ENCODE measurements around the gene ZNF3.

Gene ZNF3

DNA sequence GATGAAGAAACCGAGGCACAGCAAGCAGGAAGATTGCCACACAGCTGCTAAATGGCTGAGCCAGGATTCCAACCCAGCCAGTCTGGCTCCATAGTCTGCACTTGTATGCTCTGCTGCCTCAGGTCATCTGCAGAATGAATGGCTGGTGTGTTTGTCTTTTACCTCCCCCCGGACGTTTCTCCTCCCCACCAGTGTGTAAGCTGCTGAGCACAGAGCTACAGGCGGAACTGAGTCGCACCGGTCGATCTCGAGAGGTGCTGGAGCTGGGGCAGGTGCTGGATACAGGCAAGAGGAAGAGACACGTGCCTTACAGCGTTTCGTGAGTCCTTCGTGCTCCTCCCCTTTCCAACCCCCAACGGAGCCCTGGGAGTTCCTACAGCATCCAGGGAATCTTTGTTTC is 40.5 kb upstream of the ZNF3 start (continued):
- TF ChIP-seq, protein P1, sequence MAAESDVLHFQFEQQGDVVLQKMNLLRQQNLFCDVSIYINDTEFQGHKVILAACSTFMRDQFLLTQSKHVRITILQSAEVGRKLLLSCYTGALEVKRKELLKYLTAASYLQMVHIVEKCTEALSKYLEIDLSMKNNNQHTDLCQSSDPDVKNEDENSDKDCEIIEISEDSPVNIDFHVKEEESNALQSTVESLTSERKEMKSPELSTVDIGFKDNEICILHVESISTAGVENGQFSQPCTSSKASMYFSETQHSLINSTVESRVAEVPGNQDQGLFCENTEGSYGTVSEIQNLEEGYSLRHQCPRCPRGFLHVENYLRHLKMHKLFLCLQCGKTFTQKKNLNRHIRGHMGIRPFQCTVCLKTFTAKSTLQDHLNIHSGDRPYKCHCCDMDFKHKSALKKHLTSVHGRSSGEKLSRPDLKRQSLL (tag by site-specific recombination; IDR thresholded peaks at IDR 0.05): peak; percentile 73

DNA sequence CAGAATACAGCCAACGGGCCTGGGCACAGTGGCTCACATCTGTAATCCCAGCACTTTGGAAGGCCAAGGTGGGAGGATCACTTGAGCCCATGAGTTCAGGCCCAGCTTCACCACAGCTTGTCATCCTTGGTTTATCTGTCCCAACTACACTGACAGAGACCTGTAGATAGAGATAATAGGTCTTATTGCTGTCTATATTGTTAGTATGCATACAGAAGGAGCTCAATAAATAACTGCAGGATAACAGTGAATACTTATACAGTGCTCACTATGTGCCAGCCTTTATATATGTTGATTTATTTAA is 39.2 kb upstream of the ZNF3 start:
- peaks cover 3% of the 10 kb centered on the region; the same call in 1 of the 2 replicates for H3K4me1 ChIP-seq (ENCODE audit: control insufficient read depth, insufficient read depth, low read length)
- ChIA-PET POLR2A (interaction anchor here (0.7 to 8.4 kb wide), 3 partner anchors 12 to 28 kb away, joined by 3 to 81 read pairs (median 3); partner anchors contain the start of genes AP4M1, LAMTOR4 and MCM7), CTCF (interaction anchor here (1.0 to 1.1 kb wide), 2 partner anchors 10 to 97 kb away, joined by 3 to 4 read pairs; no protein-coding TSS in a partner anchor)
- peak overlapping the region; percentile 90 for H3K4me3 ChIP-seq (ENCODE audit: low read depth, low read length)
- H3K9me3 ChIP-seq (ENCODE audit: control insufficient read depth, insufficient read depth, low read depth, low read length): no peaks in the 10 kb centered on the region
- peak overlapping the region; percentile 87 for H3K27ac ChIP-seq (ENCODE audit: extremely low read depth, low read depth, low read length)
- TF ChIP-seq GLI4 (tag by site-specific recombination; IDR thresholded peaks at IDR 0.05) (no peak), ZNF707 (tag by site-specific recombination; IDR thresholded peaks at IDR 0.05) (no peak)
- TF ChIP-seq, protein P2, sequence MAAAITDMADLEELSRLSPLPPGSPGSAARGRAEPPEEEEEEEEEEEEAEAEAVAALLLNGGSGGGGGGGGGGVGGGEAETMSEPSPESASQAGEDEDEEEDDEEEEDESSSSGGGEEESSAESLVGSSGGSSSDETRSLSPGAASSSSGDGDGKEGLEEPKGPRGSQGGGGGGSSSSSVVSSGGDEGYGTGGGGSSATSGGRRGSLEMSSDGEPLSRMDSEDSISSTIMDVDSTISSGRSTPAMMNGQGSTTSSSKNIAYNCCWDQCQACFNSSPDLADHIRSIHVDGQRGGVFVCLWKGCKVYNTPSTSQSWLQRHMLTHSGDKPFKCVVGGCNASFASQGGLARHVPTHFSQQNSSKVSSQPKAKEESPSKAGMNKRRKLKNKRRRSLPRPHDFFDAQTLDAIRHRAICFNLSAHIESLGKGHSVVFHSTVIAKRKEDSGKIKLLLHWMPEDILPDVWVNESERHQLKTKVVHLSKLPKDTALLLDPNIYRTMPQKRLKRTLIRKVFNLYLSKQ (tag by site-specific recombination; IDR thresholded peaks at IDR 0.05; ENCODE audit: borderline replicate concordance): no peak
- peaks cover 0 to 13% of the 10 kb centered on the region in 2 experiments; a peak in 2 of 3 replicates for H3K36me3 ChIP-seq (ENCODE audit: control insufficient read depth in 2 of 2, insufficient read depth in 1 of 2, low read length in 2 of 2)

DNA sequence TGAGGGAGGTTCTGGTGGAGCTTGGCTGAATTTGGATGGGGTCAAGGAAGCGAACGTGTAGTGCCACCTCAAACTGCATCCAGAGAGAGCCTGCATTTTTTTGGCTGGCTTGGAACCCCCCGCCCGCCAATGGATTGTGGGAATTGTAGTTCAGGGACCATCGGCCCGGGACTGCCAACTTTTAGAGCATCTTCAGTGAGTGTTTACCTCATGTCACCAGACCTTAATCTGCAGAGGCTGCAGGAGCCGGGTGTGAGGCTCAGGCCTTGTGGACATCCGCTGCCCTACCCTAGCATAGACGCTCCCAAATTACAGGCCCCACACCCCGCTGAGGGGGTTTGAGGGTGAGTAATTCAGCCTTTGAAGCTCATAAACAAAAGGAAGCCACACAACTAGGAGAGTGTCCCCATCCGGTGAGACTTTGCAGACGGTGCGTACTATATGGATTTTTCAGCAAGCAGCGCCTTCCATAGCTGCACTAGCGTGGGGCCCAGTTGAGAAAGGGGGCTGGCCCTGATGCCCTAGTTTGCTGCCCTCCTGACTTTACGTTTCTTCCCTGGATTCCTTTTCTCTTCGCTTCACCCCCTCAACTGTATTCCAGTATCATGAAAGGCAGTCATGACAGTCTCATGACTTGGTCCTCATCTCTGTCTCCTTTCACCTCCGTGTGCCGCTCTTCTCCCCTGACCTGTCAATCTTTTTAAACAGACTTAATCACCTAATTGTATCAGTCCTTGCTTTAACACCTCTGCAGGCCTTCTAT is 38.6 kb upstream of the ZNF3 start:
- ChIA-PET CTCF (interaction anchor here (0.7 to 1.1 kb wide), 2 partner anchors 11 to 18 kb away, joined by 3 to 4 read pairs; no protein-coding TSS in a partner anchor), POLR2A (interaction anchor here (0.7 to 8.4 kb wide), 3 partner anchors 11 to 29 kb away, joined by 3 to 81 read pairs (median 3); partner anchors contain the start of genes AP4M1, LAMTOR4 and MCM7)
- no peaks in the 10 kb centered on the region for H3K9me3 ChIP-seq (ENCODE audit: control insufficient read depth, insufficient read depth, low read depth, low read length)
- peak overlapping the region; percentile 90 for H3K4me3 ChIP-seq (ENCODE audit: low read depth, low read length)
- H3K36me3 ChIP-seq (ENCODE audit: control insufficient read depth in 2 of 2, insufficient read depth in 1 of 2, low read length in 2 of 2): peaks cover 0 to 13% of the 10 kb centered on the region in 2 experiments; a peak in 2 of 3 replicates
- peaks cover 3% of the 10 kb centered on the region; the same call in 1 of the 2 replicates for H3K4me1 ChIP-seq (ENCODE audit: control insufficient read depth, insufficient read depth, low read length)
- H3K27ac ChIP-seq (ENCODE audit: extremely low read depth, low read depth, low read length): peak overlapping the region; percentile 87
- peak; percentile 41 for TF ChIP-seq SP7 (tag by site-specific recombination; IDR thresholded peaks at IDR 0.05)
- no peak for TF ChIP-seq SCRT1 (tag by site-specific recombination; IDR thresholded peaks at IDR 0.05; ENCODE audit: borderline replicate concordance)
- TF ChIP-seq, protein P3, sequence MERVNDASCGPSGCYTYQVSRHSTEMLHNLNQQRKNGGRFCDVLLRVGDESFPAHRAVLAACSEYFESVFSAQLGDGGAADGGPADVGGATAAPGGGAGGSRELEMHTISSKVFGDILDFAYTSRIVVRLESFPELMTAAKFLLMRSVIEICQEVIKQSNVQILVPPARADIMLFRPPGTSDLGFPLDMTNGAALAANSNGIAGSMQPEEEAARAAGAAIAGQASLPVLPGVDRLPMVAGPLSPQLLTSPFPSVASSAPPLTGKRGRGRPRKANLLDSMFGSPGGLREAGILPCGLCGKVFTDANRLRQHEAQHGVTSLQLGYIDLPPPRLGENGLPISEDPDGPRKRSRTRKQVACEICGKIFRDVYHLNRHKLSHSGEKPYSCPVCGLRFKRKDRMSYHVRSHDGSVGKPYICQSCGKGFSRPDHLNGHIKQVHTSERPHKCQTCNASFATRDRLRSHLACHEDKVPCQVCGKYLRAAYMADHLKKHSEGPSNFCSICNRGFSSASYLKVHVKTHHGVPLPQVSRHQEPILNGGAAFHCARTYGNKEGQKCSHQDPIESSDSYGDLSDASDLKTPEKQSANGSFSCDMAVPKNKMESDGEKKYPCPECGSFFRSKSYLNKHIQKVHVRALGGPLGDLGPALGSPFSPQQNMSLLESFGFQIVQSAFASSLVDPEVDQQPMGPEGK (tag by site-specific recombination; IDR thresholded peaks at IDR 0.05): peak; percentile 67
- peak; percentile 65 for TF ChIP-seq ZNF366 (tag by site-specific recombination; conservative IDR thresholded peaks at IDR 0.05)
- TF ChIP-seq ZBTB48 (tag by site-specific recombination; IDR thresholded peaks at IDR 0.05): peak; percentile 46; the same call in 1 of the 2 replicates
- TF ChIP-seq ZNF394 (tag by site-specific recombination; IDR thresholded peaks at IDR 0.05; ENCODE audit: borderline replicate concordance): 0 out of 2 replicates have a peak, but pooled peaks have one; percentile 52
- TF ChIP-seq, protein P4, sequence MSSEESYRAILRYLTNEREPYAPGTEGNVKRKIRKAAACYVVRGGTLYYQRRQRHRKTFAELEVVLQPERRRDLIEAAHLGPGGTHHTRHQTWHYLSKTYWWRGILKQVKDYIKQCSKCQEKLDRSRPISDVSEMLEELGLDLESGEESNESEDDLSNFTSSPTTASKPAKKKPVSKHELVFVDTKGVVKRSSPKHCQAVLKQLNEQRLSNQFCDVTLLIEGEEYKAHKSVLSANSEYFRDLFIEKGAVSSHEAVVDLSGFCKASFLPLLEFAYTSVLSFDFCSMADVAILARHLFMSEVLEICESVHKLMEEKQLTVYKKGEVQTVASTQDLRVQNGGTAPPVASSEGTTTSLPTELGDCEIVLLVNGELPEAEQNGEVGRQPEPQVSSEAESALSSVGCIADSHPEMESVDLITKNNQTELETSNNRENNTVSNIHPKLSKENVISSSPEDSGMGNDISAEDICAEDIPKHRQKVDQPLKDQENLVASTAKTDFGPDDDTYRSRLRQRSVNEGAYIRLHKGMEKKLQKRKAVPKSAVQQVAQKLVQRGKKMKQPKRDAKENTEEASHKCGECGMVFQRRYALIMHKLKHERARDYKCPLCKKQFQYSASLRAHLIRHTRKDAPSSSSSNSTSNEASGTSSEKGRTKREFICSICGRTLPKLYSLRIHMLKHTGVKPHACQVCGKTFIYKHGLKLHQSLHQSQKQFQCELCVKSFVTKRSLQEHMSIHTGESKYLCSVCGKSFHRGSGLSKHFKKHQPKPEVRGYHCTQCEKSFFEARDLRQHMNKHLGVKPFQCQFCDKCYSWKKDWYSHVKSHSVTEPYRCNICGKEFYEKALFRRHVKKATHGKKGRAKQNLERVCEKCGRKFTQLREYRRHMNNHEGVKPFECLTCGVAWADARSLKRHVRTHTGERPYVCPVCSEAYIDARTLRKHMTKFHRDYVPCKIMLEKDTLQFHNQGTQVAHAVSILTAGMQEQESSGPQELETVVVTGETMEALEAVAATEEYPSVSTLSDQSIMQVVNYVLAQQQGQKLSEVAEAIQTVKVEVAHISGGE (tag by site-specific recombination; conservative IDR thresholded peaks at IDR 0.05; ENCODE audit: low read depth): peak; percentile 65
- TF ChIP-seq SCRT2 (tag by site-specific recombination; IDR thresholded peaks at IDR 0.05): no peak
- TF ChIP-seq ZNF114 (tag by site-specific recombination; IDR thresholded peaks at IDR 0.05): no peak
- peak; percentile 64 for TF ChIP-seq KLF9 (tag by site-specific recombination; IDR thresholded peaks at IDR 0.05; ENCODE audit: low read depth)
- peak; percentile 82 for TF ChIP-seq ZBTB17 (tag by site-specific recombination; IDR thresholded peaks at IDR 0.05)
- peak; percentile 45; the same call in 1 of the 2 replicates for TF ChIP-seq ZNF660 (tag by site-specific recombination; IDR thresholded peaks at IDR 0.05)
- TF ChIP-seq ZNF24 (tag by site-specific recombination; IDR thresholded peaks at IDR 0.05): 0 out of 2 replicates have a peak, but pooled peaks have one; percentile 14
- 0 out of 2 replicates have a peak, but pooled peaks have one; percentile 27 for TF ChIP-seq TCF7L2 (IDR thresholded peaks at IDR 0.05; ENCODE audit: borderline replicate concordance, low read depth, low read length)
- TF ChIP-seq ZSCAN30 (tag by site-specific recombination; IDR thresholded peaks at IDR 0.05): 0 out of 2 replicates have a peak, but pooled peaks have one; percentile 53
- TF ChIP-seq GFI1B (tag by site-specific recombination; IDR thresholded peaks at IDR 0.05): no peak
- TF ChIP-seq, protein P5, sequence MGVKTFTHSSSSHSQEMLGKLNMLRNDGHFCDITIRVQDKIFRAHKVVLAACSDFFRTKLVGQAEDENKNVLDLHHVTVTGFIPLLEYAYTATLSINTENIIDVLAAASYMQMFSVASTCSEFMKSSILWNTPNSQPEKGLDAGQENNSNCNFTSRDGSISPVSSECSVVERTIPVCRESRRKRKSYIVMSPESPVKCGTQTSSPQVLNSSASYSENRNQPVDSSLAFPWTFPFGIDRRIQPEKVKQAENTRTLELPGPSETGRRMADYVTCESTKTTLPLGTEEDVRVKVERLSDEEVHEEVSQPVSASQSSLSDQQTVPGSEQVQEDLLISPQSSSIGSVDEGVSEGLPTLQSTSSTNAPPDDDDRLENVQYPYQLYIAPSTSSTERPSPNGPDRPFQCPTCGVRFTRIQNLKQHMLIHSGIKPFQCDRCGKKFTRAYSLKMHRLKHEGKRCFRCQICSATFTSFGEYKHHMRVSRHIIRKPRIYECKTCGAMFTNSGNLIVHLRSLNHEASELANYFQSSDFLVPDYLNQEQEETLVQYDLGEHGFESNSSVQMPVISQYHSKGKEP (tag by site-specific recombination; IDR thresholded peaks at IDR 0.05): 0 out of 2 replicates have a peak, but pooled peaks have one; percentile 46

All from HEK293 (cell line).